ENCODE measurements around the gene GNG7.

DNA sequence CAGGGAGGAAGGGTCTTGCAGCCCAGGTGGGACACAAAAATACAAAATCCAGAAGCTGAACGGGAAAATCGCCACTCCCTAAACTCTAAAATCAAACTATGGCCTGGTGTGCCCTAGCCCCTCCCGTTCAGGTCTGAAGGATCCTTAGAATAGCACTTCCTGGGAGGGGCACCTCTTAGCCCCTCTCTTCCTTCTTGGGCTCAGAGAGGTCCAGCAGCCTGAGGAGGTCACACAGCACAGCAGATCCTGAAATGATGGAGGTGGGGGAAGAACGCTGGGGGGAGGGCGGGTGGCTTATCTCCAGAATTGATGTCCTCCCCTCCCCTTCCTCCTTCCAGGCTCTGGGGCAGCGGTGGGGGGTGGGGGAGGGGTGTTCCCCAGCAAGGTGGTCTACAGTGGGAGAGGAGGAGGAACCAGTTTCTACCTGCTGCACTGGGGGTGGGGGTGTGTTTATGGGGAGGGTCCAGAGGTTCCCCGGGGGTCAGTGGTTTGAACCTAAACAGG is 16.8 kb upstream of the GNG7 start:
- TF ChIP-seq, protein P1, sequence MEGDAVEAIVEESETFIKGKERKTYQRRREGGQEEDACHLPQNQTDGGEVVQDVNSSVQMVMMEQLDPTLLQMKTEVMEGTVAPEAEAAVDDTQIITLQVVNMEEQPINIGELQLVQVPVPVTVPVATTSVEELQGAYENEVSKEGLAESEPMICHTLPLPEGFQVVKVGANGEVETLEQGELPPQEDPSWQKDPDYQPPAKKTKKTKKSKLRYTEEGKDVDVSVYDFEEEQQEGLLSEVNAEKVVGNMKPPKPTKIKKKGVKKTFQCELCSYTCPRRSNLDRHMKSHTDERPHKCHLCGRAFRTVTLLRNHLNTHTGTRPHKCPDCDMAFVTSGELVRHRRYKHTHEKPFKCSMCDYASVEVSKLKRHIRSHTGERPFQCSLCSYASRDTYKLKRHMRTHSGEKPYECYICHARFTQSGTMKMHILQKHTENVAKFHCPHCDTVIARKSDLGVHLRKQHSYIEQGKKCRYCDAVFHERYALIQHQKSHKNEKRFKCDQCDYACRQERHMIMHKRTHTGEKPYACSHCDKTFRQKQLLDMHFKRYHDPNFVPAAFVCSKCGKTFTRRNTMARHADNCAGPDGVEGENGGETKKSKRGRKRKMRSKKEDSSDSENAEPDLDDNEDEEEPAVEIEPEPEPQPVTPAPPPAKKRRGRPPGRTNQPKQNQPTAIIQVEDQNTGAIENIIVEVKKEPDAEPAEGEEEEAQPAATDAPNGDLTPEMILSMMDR (conservative IDR thresholded peaks at IDR 0.05 in 1 of 2, IDR thresholded peaks at IDR 0.05 in 1 of 2; ENCODE audit: extremely low read depth in 1 of 2, insufficient read depth in 1 of 2, low read depth in 1 of 2, low read length in 2 of 2), result no peak
- TF ChIP-seq EZH2 (IDR thresholded peaks at IDR 0.05; ENCODE audit: borderline replicate concordance, low read length), result no peak

Measured in mammary epithelial cell (primary cell).